Prostate gland (tissue), 2 donors: Measurements from ENCODE around the gene GABRG3.

Experiments used
- CTCF ChIP-seq, 4 experiments: fragments of 200-600 bp in 2 of 4; fragments of 450-650 bp in 2 of 4; sonication (generic) in 2 of 4; IDR thresholded peaks; 1 replicate in 3 of 4; 2 replicates in 1 of 4; pipeline ENCODE4 v1.5.1; 2016 to 2019; ENCODE audit warnings: antibody characterized with exemption in 4 of 4, mild to moderate bottlenecking in 2 of 4, moderate library complexity in 2 of 4
- POLR2A ChIP-seq: fragments of 450-650 bp; IDR thresholded peaks from one replicate; pipeline ENCODE4 v1.6.1; 2016; ENCODE audit warnings: antibody characterized with exemption, mild to moderate bottlenecking
- POLR2AphosphoS5 ChIP-seq: sonication (generic); formaldehyde crosslinking; IDR thresholded peaks from one replicate; pipeline ENCODE4 v1.6.1; 2017; ENCODE audit warnings: antibody characterized with exemption

- TF ChIP-seq CTCF (IDR thresholded peaks at IDR 0.05), result no peak
- no peak for TF ChIP-seq POLR2A
- TF ChIP-seq POLR2AphosphoS5, result no peak
Measured at GRCh38 chr15:27037501-27037900, 66.5 kb downstream of the GABRG3 start.
